Neutrophil (primary cell): ENCODE results near the gene MYCL.
A peak's percentile ranks its signal among the peaks of the same experiment; 100 is the strongest.

ENCODE experiments used
- H3K27ac ChIP-seq: fragments of 200-600 bp; sonication (generic); 2 replicates; pipeline ENCODE4 v1.5.1; 2016; ENCODE audit warnings: mild to moderate bottlenecking, moderate library complexity
- H3K27me3 ChIP-seq: fragments of 200-600 bp; sonication (generic); 2 replicates; pipeline ENCODE4 v1.6.0; 2016; ENCODE audit warnings: mild to moderate bottlenecking
- H3K36me3 ChIP-seq: fragments of 200-600 bp; sonication (generic); 2 replicates; pipeline ENCODE4 v1.5.1; 2017
- H3K4me1 ChIP-seq, 2 experiments: fragments of 200-600 bp in 1 of 2; sonication (generic) in 1 of 2; 1 replicate in 1 of 2; 2 replicates in 1 of 2; pipeline versions ENCODE4 v1.5.1 to v1.6.1; 2013 to 2016; ENCODE audit warnings: low read depth in 1 of 2, low read length in 1 of 2, mild to moderate bottlenecking in 1 of 2, moderate library complexity in 1 of 2; ENCODE audit not compliant: control insufficient read depth in 1 of 2, insufficient read depth in 1 of 2
- H3K4me3 ChIP-seq, 2 experiments: fragments of 200-600 bp in 1 of 2; sonication (generic) in 1 of 2; 1 replicate in 1 of 2; 2 replicates in 1 of 2; pipeline ENCODE4 v1.5.1; 2013 to 2016; ENCODE audit warnings: low read depth in 1 of 2, low read length in 1 of 2, mild to moderate bottlenecking in 1 of 2, moderate library complexity in 1 of 2
- H3K9me3 ChIP-seq: fragments of 200-600 bp; sonication (generic); 2 replicates; pipeline ENCODE4 v1.5.1; 2016
- CTCF ChIP-seq: fragments of 200-600 bp; sonication (generic); IDR thresholded peaks from 2 replicates; pipeline ENCODE4 v1.5.1; 2016; ENCODE audit warnings: antibody characterized with exemption

MYCL gene

GRCh38 chr1:39901714-39902459, at the start of gene MYCL:
MYCL (minus strand) TSS chr1:39901917; CDS start chr1:39901434, 483 bp downstream.
- no peaks in the 10 kb centered on the region for H3K9me3 ChIP-seq
- H3K4me3 ChIP-seq = peak within 1 kb of the TSS; percentile 74 to 94
- no peaks in the 10 kb centered on the region for H3K36me3 ChIP-seq
- H3K27ac ChIP-seq = peak within 1 kb of the TSS; percentile 55
- TF ChIP-seq CTCF = peak; percentile 76
- peaks cover 73% of the 10 kb centered on the region for H3K27me3 ChIP-seq
- peaks cover 36 to 37% of the 10 kb centered on the region in 2 experiments for H3K4me1 ChIP-seq

GRCh38 chr1:39949891-39950290, 48.2 kb upstream of the MYCL start:
- Histone ChIP-seq H3K4me3 (no peak overlapping the region), H3K27me3 (peaks cover 12% of the 10 kb centered on the region), H3K4me1 (peaks cover 6 to 8% of the 10 kb centered on the region in 2 experiments), H3K27ac (no peak overlapping the region), H3K9me3 (no peaks in the 10 kb centered on the region), H3K36me3 (no peaks in the 10 kb centered on the region)
- no peak for TF ChIP-seq CTCF

- no peak overlapping the region for H3K4me3 ChIP-seq
Measured at GRCh38 chr1:39947260-39947659, 45.5 kb upstream of the MYCL start.

GRCh38 chr1:39946216-39946615, 44.5 kb upstream of the MYCL start:
- Histone ChIP-seq H3K4me3 (no peak overlapping the region), H3K9me3 (no peaks in the 10 kb centered on the region), H3K36me3 (no peaks in the 10 kb centered on the region), H3K4me1 (peaks cover 2 to 6% of the 10 kb centered on the region in 2 experiments), H3K27me3 (no peaks in the 10 kb centered on the region), H3K27ac (no peak overlapping the region)
- TF ChIP-seq CTCF = no peak

More at GRCh38 chr1:39947260-39947659, 45.5 kb upstream of the MYCL start:
- H3K27me3 ChIP-seq = no peaks in the 10 kb centered on the region
- no peaks in the 10 kb centered on the region for H3K4me1 ChIP-seq
- H3K36me3 ChIP-seq = no peaks in the 10 kb centered on the region
- no peaks in the 10 kb centered on the region for H3K9me3 ChIP-seq
- TF ChIP-seq CTCF = no peak
- no peak overlapping the region for H3K27ac ChIP-seq

GRCh38 chr1:39944410-39945112, 42.8 kb upstream of the MYCL start:
- H3K9me3 ChIP-seq = no peaks in the 10 kb centered on the region
- peaks cover 18 to 23% of the 10 kb centered on the region in 2 experiments for H3K4me1 ChIP-seq
- no peaks in the 10 kb centered on the region for H3K36me3 ChIP-seq
- no peak overlapping the region for H3K4me3 ChIP-seq
- H3K27me3 ChIP-seq = no peaks in the 10 kb centered on the region
- H3K27ac ChIP-seq = no peak overlapping the region
- TF ChIP-seq CTCF = no peak
